Endothelial cell of coronary artery (primary cell): ENCODE measurements around the gene KRT80. TPM values are rescaled to one million over a fixed set of nuclear protein-coding genes. Genes with fewer than 3 reads are reported as not detected.

Source experiments
- total RNA-seq: library from RNA; depleted of rRNA; stranded (reverse); fragments of >200 nt; gene quantifications from 2 replicates; pipeline ENCODE4 v1.2.3, GENCODE V29; 2014

Gene KRT80
- 5.5 and 6.7 TPM in 2 replicates for total RNA-seq

DNA sequence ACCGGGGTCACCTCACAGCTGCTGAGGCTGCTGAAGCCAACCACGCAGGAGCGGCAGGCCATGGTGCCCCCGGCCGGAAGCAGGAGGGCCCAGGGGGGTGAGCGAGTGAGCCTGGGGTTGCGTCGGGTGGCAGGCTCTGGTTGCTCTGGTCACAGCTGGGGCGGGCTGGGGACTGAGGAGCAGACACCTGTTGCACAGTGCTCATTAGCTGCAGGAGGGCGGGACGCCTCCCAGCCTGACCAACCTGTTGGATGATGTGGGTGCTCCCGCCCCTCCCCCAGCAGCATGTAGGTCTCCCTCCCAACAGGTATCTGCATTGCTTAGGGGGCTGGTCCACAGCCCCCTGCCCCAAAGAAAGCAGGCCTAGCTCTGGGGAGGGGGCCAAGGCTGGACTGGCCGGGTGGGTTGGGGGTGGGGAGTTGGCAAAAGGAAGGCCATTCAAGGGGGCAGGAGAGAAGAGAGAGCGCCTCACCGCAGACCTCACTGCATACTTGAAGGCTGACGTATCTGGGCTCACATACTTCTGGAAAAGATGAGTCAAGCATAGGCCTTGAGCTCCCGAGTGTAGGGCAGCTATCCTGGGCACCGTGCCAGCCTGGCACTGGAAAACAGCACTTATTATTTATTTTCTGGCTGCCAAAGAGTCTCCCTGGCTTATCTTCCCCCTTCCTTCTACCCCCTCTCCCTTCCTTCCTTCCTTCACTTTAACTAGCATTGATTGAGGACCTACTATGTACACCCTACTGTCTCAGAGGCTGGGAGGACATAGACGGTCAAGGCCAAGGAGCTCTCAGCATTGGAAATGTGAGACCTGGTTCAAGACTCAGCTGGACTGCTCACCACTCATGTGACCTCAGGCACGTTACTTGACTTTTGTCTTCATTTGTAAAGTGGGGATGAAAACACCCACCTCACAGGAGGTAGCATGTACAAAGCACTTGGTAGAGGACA is at the start of gene KRT80:
Gene KRT80 (minus strand): TSS at position 174 of the 951 bp plus-strand sequence. CDS start 112 bp downstream, at position 62.

GRCh38 chr12:52232674-52233461 is 41.1 kb upstream of the KRT80 start, which contains the start of gene KRT7:
Gene KRT7 (plus strand): TSS chr12:52233243. CDS start chr12:52233297, 54 bp downstream.

Other genes starting within 250 kb of the KRT80 start
- gene ACVR1B, start 240.3 kb downstream of the KRT80 start, total RNA-seq: 12.9 and 20.0 TPM in 2 replicates
- 30.7 and 41.4 TPM in 2 replicates for gene TAMALIN, start 185.1 kb downstream of the KRT80 start, total RNA-seq
- 0.27 and 1.4 TPM in 2 replicates for gene NR4A1, start 140.6 kb downstream of the KRT80 start, total RNA-seq
- gene ATG101, start 122.0 kb downstream of the KRT80 start, total RNA-seq: 81.8 and 87.6 TPM in 2 replicates
- gene SMIM41, start 112.3 kb downstream of the KRT80 start, total RNA-seq: under 0.01 TPM in 1 of 2 replicates, not detected in the other
- gene KRT7, start 41.2 kb upstream of the KRT80 start, total RNA-seq: 1,160 and 1,591 TPM in 2 replicates
- gene KRT86, start 82.6 kb upstream of the KRT80 start, total RNA-seq: 0.85 TPM in 1 of 2 replicates, not detected in the other
- 0.18 TPM in 1 of 2 replicates, not detected in the other for gene KRT81, start 99.5 kb upstream of the KRT80 start, total RNA-seq
- not detected in 2 replicates for gene KRT83, start 129.4 kb upstream of the KRT80 start, total RNA-seq
- not detected in 2 replicates for gene KRT85, start 175.5 kb upstream of the KRT80 start, total RNA-seq
- not detected in 2 replicates for gene KRT84, start 193.6 kb upstream of the KRT80 start, total RNA-seq
- not detected in 2 replicates for gene KRT82, start 214.3 kb upstream of the KRT80 start, total RNA-seq
- not detected in 2 replicates for gene KRT75, start 242.4 kb upstream of the KRT80 start, total RNA-seq